HEK293 (cell line): Measurements from ENCODE around the gene OCSTAMP.

Experiments used
- CTCF ChIA-PET: fragments of 350-600 bp; formaldehyde crosslinking; extraction: SDS; loops from one replicate; lab custom pipeline; 2021; ENCODE audit warnings: antibody characterized with exemption; lab: Yijun Ruan, JAX
- POLR2A ChIA-PET: fragments of 300-600 bp; formaldehyde crosslinking; extraction: SDS; loops from one replicate; lab custom pipeline; 2020; ENCODE audit warnings: antibody characterized with exemption, inconsistent platforms; lab: Yijun Ruan, JAX
- H3K27ac ChIP-seq: fragments of 200-500 bp; sonication (Bioruptor generic); 2 replicates; pipeline ENCODE4 v1.5.1; 2014; ENCODE audit warnings: low read depth, low read length, control low read depth, inconsistent platforms; ENCODE audit errors: extremely low read depth
- H3K36me3 ChIP-seq, 2 experiments: fragments of 200-500 bp in 1 of 2; sonication (Bioruptor generic) in 1 of 2; 1 replicate in 1 of 2; 2 replicates in 1 of 2; pipeline ENCODE4 v1.5.1; 2014 to 2017; ENCODE audit warnings: inconsistent platforms in 2 of 2, low read length in 2 of 2; ENCODE audit not compliant: control insufficient read depth in 2 of 2, insufficient read depth in 1 of 2
- H3K4me1 ChIP-seq: fragments of 200-500 bp; sonication (Bioruptor generic); 2 replicates; pipeline ENCODE4 v1.5.1; 2014; ENCODE audit warnings: mild to moderate bottlenecking, low read length, inconsistent platforms; ENCODE audit not compliant: control insufficient read depth, insufficient read depth
- H3K4me3 ChIP-seq: 2 replicates; pipeline ENCODE4 v1.5.1; 2011; ENCODE audit warnings: low read depth, mild to moderate bottlenecking, control low read depth, low read length, moderate library complexity
- H3K9me3 ChIP-seq: fragments of 200-500 bp; sonication (Bioruptor generic); 2 replicates; pipeline ENCODE4 v1.5.1; 2014; ENCODE audit warnings: low read depth, low read length, inconsistent platforms; ENCODE audit not compliant: control insufficient read depth, insufficient read depth
- AEBP2 ChIP-seq: fragments of 450-650 bp; formaldehyde crosslinking; IDR thresholded peaks from 2 replicates; pipeline ENCODE4 v1.5.1; 2016; ENCODE audit warnings: missing biosample characterization, missing genetic modification characterization, borderline replicate concordance
- INSM2 ChIP-seq: fragments of 450-650 bp; formaldehyde crosslinking; IDR thresholded peaks from 2 replicates; pipeline ENCODE4 v1.5.1; 2016; ENCODE audit warnings: missing biosample characterization, missing genetic modification characterization
- KLF16 ChIP-seq: fragments of 450-650 bp; formaldehyde crosslinking; IDR thresholded peaks from 2 replicates; pipeline ENCODE4 v1.5.1; 2017; ENCODE audit warnings: missing biosample characterization, missing genetic modification characterization
- MYNN ChIP-seq: fragments of 450-650 bp; formaldehyde crosslinking; IDR thresholded peaks from 2 replicates; pipeline ENCODE4 v1.5.1; 2016; ENCODE audit warnings: missing biosample characterization, missing genetic modification characterization, borderline replicate concordance
- OSR2 ChIP-seq: fragments of 450-650 bp; formaldehyde crosslinking; IDR thresholded peaks from 2 replicates; pipeline ENCODE4 v1.5.1; 2016; ENCODE audit warnings: missing biosample characterization, missing genetic modification characterization
- SCRT1 ChIP-seq: fragments of 450-650 bp; formaldehyde crosslinking; IDR thresholded peaks from 2 replicates; pipeline ENCODE4 v1.5.1; 2016; ENCODE audit warnings: missing biosample characterization, missing genetic modification characterization, borderline replicate concordance
- TCF7L2 ChIP-seq: IDR thresholded peaks from 2 replicates; pipeline ENCODE4 v1.6.1; 2011; ENCODE audit warnings: low read depth, mild to moderate bottlenecking, inconsistent platforms, low read length, moderate library complexity, borderline replicate concordance
- ZNF2 ChIP-seq: fragments of 450-650 bp; formaldehyde crosslinking; IDR thresholded peaks from 2 replicates; pipeline ENCODE4 v1.5.1; 2016; ENCODE audit warnings: missing biosample characterization, missing genetic modification characterization
- ZNF211 ChIP-seq: fragments of 450-650 bp; formaldehyde crosslinking; IDR thresholded peaks from 2 replicates; pipeline ENCODE4 v1.5.1; 2016; ENCODE audit warnings: low read depth, missing biosample characterization, missing genetic modification characterization
- ZNF239 ChIP-seq: fragments of 450-650 bp; formaldehyde crosslinking; IDR thresholded peaks from 2 replicates; pipeline ENCODE4 v1.5.1; 2016; ENCODE audit warnings: missing biosample characterization, missing genetic modification characterization
- ZNF274 ChIP-seq, 2 experiments: fragments of 200-500 bp in 1 of 2; fragments of 450-650 bp in 1 of 2; sonication (Bioruptor generic) in 1 of 2; formaldehyde crosslinking in 1 of 2; IDR thresholded peaks; 2 replicates each; pipeline versions ENCODE4 v1.5.1 to v1.6.1; 2014 to 2016; ENCODE audit warnings: borderline replicate concordance in 1 of 2, inconsistent platforms in 1 of 2, low read length in 1 of 2, missing biosample characterization in 1 of 2, missing genetic modification characterization in 1 of 2
- ZNF292 ChIP-seq: fragments of 450-650 bp; formaldehyde crosslinking; IDR thresholded peaks from 2 replicates; pipeline ENCODE4 v1.5.1; 2016; ENCODE audit warnings: low read depth, missing biosample characterization, missing genetic modification characterization, borderline replicate concordance
- ZNF350 ChIP-seq: fragments of 450-650 bp; formaldehyde crosslinking; IDR thresholded peaks from 2 replicates; pipeline ENCODE4 v1.5.0; 2017; ENCODE audit warnings: missing biosample characterization, mild to moderate bottlenecking, missing genetic modification characterization
- ZNF416 ChIP-seq: fragments of 450-650 bp; formaldehyde crosslinking; IDR thresholded peaks from 2 replicates; pipeline ENCODE4 v1.5.1; 2016; ENCODE audit warnings: missing biosample characterization, missing genetic modification characterization
- ZNF624 ChIP-seq: fragments of 450-650 bp; formaldehyde crosslinking; IDR thresholded peaks from 2 replicates; pipeline ENCODE4 v1.5.1; 2017; ENCODE audit warnings: missing biosample characterization, missing genetic modification characterization
- ZNF645 ChIP-seq: fragments of 450-650 bp; formaldehyde crosslinking; IDR thresholded peaks from 2 replicates; pipeline ENCODE4; 2016; ENCODE audit warnings: missing biosample characterization, missing genetic modification characterization
- ZNF658 ChIP-seq: fragments of 450-650 bp; formaldehyde crosslinking; IDR thresholded peaks from 2 replicates; pipeline ENCODE4; 2016; ENCODE audit warnings: missing biosample characterization, missing genetic modification characterization
- ZNF837 ChIP-seq: fragments of 450-650 bp; formaldehyde crosslinking; IDR thresholded peaks from 2 replicates; pipeline ENCODE4 v1.5.1; 2016; ENCODE audit warnings: missing biosample characterization, missing genetic modification characterization
- TF ChIP-seq, protein P1 (sequence below): fragments of 450-650 bp; formaldehyde crosslinking; IDR thresholded peaks from 2 replicates; pipeline ENCODE4 v1.5.1; 2016; ENCODE audit warnings: missing biosample characterization, missing genetic modification characterization
- TF ChIP-seq, protein P2 (sequence below): fragments of 450-650 bp; formaldehyde crosslinking; IDR thresholded peaks from 2 replicates; pipeline ENCODE4 v1.5.1; 2016; ENCODE audit warnings: missing biosample characterization, missing genetic modification characterization
- TF ChIP-seq, protein P3 (sequence below): fragments of 450-650 bp; formaldehyde crosslinking; IDR thresholded peaks from 2 replicates; pipeline ENCODE4 v1.5.1; 2017; ENCODE audit warnings: missing biosample characterization, missing genetic modification characterization

OCSTAMP gene

GRCh38 chr20:46547995-46548394 is 2.5 kb downstream of the OCSTAMP start (continued):
- TF ChIP-seq AEBP2 (tag by site-specific recombination) (no peak), ZNF239 (tag by site-specific recombination) (no peak), MYNN (no peak), SCRT1 (tag by site-specific recombination) (no peak), ZNF211 (tag by site-specific recombination) (no peak), ZNF416 (tag by site-specific recombination) (no peak), INSM2 (no peak), ZNF837 (no peak)
- TF ChIP-seq, protein P1, sequence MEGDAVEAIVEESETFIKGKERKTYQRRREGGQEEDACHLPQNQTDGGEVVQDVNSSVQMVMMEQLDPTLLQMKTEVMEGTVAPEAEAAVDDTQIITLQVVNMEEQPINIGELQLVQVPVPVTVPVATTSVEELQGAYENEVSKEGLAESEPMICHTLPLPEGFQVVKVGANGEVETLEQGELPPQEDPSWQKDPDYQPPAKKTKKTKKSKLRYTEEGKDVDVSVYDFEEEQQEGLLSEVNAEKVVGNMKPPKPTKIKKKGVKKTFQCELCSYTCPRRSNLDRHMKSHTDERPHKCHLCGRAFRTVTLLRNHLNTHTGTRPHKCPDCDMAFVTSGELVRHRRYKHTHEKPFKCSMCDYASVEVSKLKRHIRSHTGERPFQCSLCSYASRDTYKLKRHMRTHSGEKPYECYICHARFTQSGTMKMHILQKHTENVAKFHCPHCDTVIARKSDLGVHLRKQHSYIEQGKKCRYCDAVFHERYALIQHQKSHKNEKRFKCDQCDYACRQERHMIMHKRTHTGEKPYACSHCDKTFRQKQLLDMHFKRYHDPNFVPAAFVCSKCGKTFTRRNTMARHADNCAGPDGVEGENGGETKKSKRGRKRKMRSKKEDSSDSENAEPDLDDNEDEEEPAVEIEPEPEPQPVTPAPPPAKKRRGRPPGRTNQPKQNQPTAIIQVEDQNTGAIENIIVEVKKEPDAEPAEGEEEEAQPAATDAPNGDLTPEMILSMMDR (tag by site-specific recombination): no peak
- TF ChIP-seq, protein P2, sequence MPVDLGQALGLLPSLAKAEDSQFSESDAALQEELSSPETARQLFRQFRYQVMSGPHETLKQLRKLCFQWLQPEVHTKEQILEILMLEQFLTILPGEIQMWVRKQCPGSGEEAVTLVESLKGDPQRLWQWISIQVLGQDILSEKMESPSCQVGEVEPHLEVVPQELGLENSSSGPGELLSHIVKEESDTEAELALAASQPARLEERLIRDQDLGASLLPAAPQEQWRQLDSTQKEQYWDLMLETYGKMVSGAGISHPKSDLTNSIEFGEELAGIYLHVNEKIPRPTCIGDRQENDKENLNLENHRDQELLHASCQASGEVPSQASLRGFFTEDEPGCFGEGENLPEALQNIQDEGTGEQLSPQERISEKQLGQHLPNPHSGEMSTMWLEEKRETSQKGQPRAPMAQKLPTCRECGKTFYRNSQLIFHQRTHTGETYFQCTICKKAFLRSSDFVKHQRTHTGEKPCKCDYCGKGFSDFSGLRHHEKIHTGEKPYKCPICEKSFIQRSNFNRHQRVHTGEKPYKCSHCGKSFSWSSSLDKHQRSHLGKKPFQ (tag by site-specific recombination): no peak

DNA sequence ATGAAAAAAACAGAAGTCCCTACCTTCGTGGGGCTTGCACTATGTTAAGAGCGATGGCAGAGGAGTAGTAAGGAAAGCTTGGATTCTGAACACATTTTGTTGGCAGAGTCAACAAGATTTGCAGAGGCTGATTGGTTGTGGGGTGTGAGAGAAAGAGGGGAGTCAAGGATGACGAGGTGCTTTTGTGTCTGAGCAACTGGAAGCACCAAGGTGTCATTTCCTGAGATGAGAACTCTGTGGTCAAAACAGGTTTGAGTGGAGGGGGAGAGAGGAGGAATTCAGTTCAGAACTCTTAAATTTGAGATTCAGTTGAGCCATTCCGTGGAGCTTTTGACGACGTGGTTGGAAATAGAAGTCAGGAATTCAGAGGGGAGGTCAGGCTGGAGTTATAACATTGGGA is 3.5 kb downstream of the OCSTAMP start:
- POLR2A ChIA-PET: no interaction called here
- CTCF ChIA-PET: no interaction called here
- no peaks in the 10 kb centered on the region for H3K36me3 ChIP-seq
- TF ChIP-seq, protein P3, sequence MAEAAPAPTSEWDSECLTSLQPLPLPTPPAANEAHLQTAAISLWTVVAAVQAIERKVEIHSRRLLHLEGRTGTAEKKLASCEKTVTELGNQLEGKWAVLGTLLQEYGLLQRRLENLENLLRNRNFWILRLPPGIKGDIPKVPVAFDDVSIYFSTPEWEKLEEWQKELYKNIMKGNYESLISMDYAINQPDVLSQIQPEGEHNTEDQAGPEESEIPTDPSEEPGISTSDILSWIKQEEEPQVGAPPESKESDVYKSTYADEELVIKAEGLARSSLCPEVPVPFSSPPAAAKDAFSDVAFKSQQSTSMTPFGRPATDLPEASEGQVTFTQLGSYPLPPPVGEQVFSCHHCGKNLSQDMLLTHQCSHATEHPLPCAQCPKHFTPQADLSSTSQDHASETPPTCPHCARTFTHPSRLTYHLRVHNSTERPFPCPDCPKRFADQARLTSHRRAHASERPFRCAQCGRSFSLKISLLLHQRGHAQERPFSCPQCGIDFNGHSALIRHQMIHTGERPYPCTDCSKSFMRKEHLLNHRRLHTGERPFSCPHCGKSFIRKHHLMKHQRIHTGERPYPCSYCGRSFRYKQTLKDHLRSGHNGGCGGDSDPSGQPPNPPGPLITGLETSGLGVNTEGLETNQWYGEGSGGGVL (tag by site-specific recombination): no peak
- TF ChIP-seq ZNF292 (tag by site-specific recombination): no peak
- TF ChIP-seq TCF7L2: no peak
- TF ChIP-seq KLF16: no peak
- TF ChIP-seq ZNF274 (IDR thresholded peaks at IDR 0.05; ENCODE audit: low read length): no peak
- TF ChIP-seq ZNF274 (tag by site-specific recombination; IDR thresholded peaks at IDR 0.05; ENCODE audit: borderline replicate concordance): no peak
- TF ChIP-seq ZNF658 (tag by site-specific recombination): no peak
- TF ChIP-seq ZNF2: no peak
- no peak for TF ChIP-seq ZNF624 (tag by site-specific recombination)
- no peak for TF ChIP-seq ZNF645 (tag by site-specific recombination)
- no peak for TF ChIP-seq ZNF350 (tag by site-specific recombination)
- TF ChIP-seq OSR2 (tag by site-specific recombination): no peak
- no peak overlapping the region for H3K4me3 ChIP-seq
- no peak overlapping the region for H3K27ac ChIP-seq
- no peaks in the 10 kb centered on the region for H3K4me1 ChIP-seq
- no peaks in the 10 kb centered on the region for H3K9me3 ChIP-seq
